Right atrium auricular region (tissue), 2 donors: ENCODE data around the gene MFAP4. TPM values are rescaled to one million over a fixed set of nuclear protein-coding genes. Genes with fewer than 3 reads are reported as not detected.
A peak's percentile ranks its signal among the peaks of the same experiment; 100 is the strongest.

ENCODE experiments used
- DNase-seq: peaks from one replicate; pipeline ENCODE4 v3.0.0-alpha.2; 2019; ENCODE audit warnings: low spot score
- H3K27ac ChIP-seq, 2 donors: fragments of 200-600 bp; sonication (generic); 1 replicate in 1 of 2; 2 replicates in 1 of 2; pipeline ENCODE4 v1.5.1; 2016 to 2019
- H3K27me3 ChIP-seq, 2 donors: fragments of 200-600 bp; sonication (generic); one replicate each; pipeline versions ENCODE4 v1.5.1 to v1.6.0; 2017 to 2019
- H3K36me3 ChIP-seq: fragments of 200-600 bp; sonication (generic); one replicate; pipeline ENCODE4 v1.5.1; 2016
- H3K4me1 ChIP-seq, 2 donors: fragments of 200-600 bp; sonication (generic); one replicate each; pipeline versions ENCODE4 v1.5.1 to v1.6.0; 2017 to 2019
- H3K4me3 ChIP-seq, 2 donors: fragments of 200-600 bp; sonication (generic); 1 replicate in 1 of 2; 2 replicates in 1 of 2; pipeline ENCODE4 v1.5.1; 2017 to 2019; ENCODE audit warnings: mild to moderate bottlenecking in 1 of 2, moderate library complexity in 1 of 2
- H3K9me3 ChIP-seq, 2 donors: fragments of 200-600 bp; sonication (generic); one replicate each; pipeline ENCODE4 v1.5.1; 2019
- CTCF ChIP-seq, 2 donors: fragments of 200-600 bp; sonication (generic); IDR thresholded peaks; one replicate each; pipeline ENCODE4 v1.5.1; 2019; ENCODE audit warnings: antibody characterized with exemption in 2 of 2
- total RNA-seq, 2 donors: library from RNA; depleted of rRNA; stranded (reverse); fragments of >200 nt; gene quantifications; one replicate each; pipeline ENCODE4 v1.1.0, GENCODE V29; 2016

MFAP4 gene
- total RNA-seq, 2 donors from 2014 or later: 78.5 to 104 TPM

- H3K4me3 ChIP-seq: no peak overlapping the region
- peak overlapping the region in 1 of 2 donors; percentile 35 for H3K27ac ChIP-seq
- no peak for DNase-seq
- no peaks in the 10 kb centered on the region for H3K4me1 ChIP-seq
- H3K36me3 ChIP-seq: no peaks in the 10 kb centered on the region
- TF ChIP-seq CTCF (IDR thresholded peaks at IDR 0.05): no peak
- no peaks in the 10 kb centered on the region for H3K27me3 ChIP-seq
- H3K9me3 ChIP-seq: no peaks in the 10 kb centered on the region
These were observed 38.2 kb upstream of the MFAP4 start for GRCh38 chr17:19424934-19425868.

GRCh38 chr17:19421926-19422325 lies 34.9 kb upstream of the MFAP4 start:
- TF ChIP-seq CTCF (IDR thresholded peaks at IDR 0.05): no peak
- H3K4me3 ChIP-seq: no peak overlapping the region
- no peaks in the 10 kb centered on the region for H3K4me1 ChIP-seq
- H3K27me3 ChIP-seq: no peaks in the 10 kb centered on the region
- H3K9me3 ChIP-seq: no peaks in the 10 kb centered on the region
- no peaks in the 10 kb centered on the region for H3K36me3 ChIP-seq
- no peak for DNase-seq
- no peak overlapping the region for H3K27ac ChIP-seq

DNA sequence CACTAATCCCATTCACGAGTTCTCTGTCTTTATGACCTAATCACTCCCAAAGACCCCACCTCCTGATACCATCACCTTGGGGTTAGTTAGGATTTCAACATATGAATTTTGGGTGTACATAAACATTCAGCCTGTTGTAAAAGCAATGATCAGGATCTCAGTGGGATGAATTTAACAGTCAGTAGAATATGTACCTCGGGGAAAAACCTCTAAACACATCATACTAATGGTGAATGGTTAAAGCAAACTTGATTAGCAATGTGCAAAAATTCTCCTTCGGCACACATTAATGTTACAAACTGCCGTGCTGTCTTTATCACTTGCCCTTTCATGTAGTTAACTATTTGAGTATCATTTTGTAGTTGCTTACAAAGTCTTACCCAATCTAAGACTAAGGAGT lies 34.2 kb upstream of the MFAP4 start:
- no peak for DNase-seq
- H3K4me3 ChIP-seq: no peak overlapping the region
- H3K4me1 ChIP-seq: no peaks in the 10 kb centered on the region
- no peak overlapping the region for H3K27ac ChIP-seq
- TF ChIP-seq CTCF (IDR thresholded peaks at IDR 0.05): no peak
- no peaks in the 10 kb centered on the region for H3K9me3 ChIP-seq
- no peaks in the 10 kb centered on the region for H3K36me3 ChIP-seq
- H3K27me3 ChIP-seq: no peaks in the 10 kb centered on the region

DNA sequence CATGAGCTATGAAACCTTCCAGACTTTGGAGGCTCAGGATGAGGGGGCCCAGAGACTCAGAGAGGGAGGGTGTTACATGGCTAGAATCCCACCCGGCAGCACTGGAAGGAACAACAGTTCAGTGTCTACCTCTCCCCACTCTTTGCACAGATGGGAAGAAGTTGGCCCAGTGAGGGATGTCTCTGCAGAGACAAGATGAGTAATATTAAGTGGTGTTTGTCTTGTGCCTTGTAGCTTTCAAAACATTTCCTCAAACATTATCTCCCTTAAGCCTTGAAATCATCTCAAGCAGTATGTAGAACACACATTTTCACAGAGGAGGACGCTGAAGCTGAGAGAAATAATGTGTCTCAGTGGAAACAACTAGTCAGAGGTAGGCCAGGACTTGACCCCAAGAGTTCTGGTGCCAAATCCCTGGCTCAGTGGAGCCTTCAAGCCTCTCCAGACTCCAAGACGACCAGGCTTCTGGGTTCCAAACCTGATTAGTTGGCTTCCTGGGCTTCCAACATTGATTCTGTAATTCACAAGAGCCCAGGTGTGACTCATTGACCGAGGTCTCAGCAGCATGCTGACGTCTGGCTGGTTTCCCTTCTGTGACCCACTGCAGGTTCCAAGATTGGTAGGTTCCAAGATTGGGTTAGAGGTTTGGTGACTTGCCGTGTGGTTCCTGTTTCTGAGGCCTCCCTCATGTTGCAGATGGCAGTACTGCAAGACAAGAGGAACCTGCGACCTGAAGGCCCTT lies 31.4 kb upstream of the MFAP4 start:
- no peak for TF ChIP-seq CTCF (IDR thresholded peaks at IDR 0.05)
- peak; percentile 83 for DNase-seq
- peak overlapping the region; percentile 26 to 45 for H3K27ac ChIP-seq

GRCh38 chr17:19417611-19418010 lies 30.6 kb upstream of the MFAP4 start:
- H3K9me3 ChIP-seq: no peaks in the 10 kb centered on the region
- DNase-seq: no peak
- TF ChIP-seq CTCF (IDR thresholded peaks at IDR 0.05): no peak
- H3K4me1 ChIP-seq: no peaks in the 10 kb centered on the region
- H3K27me3 ChIP-seq: no peaks in the 10 kb centered on the region
- H3K27ac ChIP-seq: peak overlapping the region in 1 of 2 donors; percentile 45
- H3K36me3 ChIP-seq: no peaks in the 10 kb centered on the region
- no peak overlapping the region for H3K4me3 ChIP-seq

More for the DNA sequence above, 31.4 kb upstream of the MFAP4 start:
- Histone ChIP-seq H3K36me3 (no peaks in the 10 kb centered on the region), H3K4me1 (no peaks in the 10 kb centered on the region), H3K27me3 (no peaks in the 10 kb centered on the region), H3K4me3 (no peak overlapping the region), H3K9me3 (no peaks in the 10 kb centered on the region)
